OCI-LY7 (cell line): Measurements from ENCODE around the gene PIP5K1C.

ENCODE experiments used
- CTCF ChIP-seq: fragments of 200-600 bp; sonication (generic); conservative IDR thresholded peaks from 2 replicates; pipeline ENCODE4 v1.5.1; 2014; ENCODE audit warnings: mild to moderate bottlenecking, antibody characterized with exemption, low read length, moderate library complexity, mixed read lengths
- EZH2phosphoT487 ChIP-seq: fragments of 200-600 bp; sonication (generic); IDR thresholded peaks from 2 replicates; pipeline ENCODE4 v1.6.1; 2018; ENCODE audit warnings: low read depth, borderline replicate concordance, mild to moderate bottlenecking, mixed run types, antibody characterized with exemption, low read length, moderate library complexity, mixed read lengths

DNA sequence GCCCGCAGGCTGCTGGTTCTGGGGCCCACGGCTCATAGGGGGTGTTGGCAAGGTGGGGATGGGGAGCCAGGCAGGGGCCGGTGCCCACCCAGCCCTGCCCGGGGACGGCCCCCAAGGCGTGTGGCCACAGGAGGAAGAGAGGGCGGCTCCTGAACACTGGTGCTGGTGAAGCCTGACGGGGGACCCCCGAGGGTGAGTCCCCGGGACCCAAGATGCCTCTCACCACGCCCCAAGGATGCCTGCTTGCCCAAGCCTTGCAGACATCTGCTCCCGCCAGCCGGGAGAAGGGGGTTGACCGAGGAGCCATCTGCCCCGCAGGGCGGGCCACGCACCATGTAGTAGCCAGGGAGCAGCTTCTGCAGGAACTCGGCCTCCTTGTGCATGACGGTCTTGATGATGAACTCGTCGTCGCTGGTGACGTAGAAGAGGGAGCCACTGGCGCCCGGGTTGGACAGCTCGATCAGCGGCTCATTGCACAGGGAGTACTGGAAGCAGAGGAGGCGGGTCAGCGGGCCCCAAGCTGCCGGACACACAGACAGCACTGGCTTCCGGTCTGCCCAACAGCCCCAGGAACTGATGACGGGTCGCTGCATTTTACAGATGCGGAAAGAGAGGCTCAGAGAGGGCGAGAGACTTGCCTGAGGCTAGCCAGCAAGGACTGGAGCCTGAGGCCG, 44.1 kb downstream of the PIP5K1C start:
- TF ChIP-seq CTCF (no peak), EZH2phosphoT487 (no peak)
